ENCODE data around the gene RIMS4. TPM values are rescaled to one million over a fixed set of nuclear protein-coding genes. Genes with fewer than 3 reads are reported as not detected.

Gene RIMS4
- total and polyA plus RNA-seq, 2 of the 8 experiments (the other 6 are each of a cell fraction or from before 2014, with no cell fraction given) = 13.3 to 44.2 TPM

- TF ChIP-seq RNF2 (IDR thresholded peaks at IDR 0.05; ENCODE audit: borderline replicate concordance, low read depth, low read length, missing control alignments, poor library complexity, severe bottlenecking) (no peak), PHF8 (conservative IDR thresholded peaks at IDR 0.05; ENCODE audit: low read depth, low read length) (no peak), CBX5 (IDR thresholded peaks at IDR 0.05; ENCODE audit: low read depth, low read length) (no peak), JUND (IDR thresholded peaks at IDR 0.05; ENCODE audit: low read length) (no peak), ATF2 (IDR thresholded peaks at IDR 0.05; ENCODE audit: low read length) (no peak), SIX5 (IDR thresholded peaks at IDR 0.05; ENCODE audit: low read depth, low read length) (no peak), KDM1A (IDR thresholded peaks at IDR 0.05; ENCODE audit: borderline replicate concordance, low read length) (no peak)
Measured at GRCh38 chr20:44832724-44833123, 22.4 kb upstream of the RIMS4 start (continued).

All from H1 (cell line).